H1 (cell line): Measurements from ENCODE around the gene DNER. TPM values are rescaled to one million over a fixed set of nuclear protein-coding genes. Genes with fewer than 3 reads are reported as not detected.

Source experiments
- ATF3 ChIP-seq: IDR thresholded peaks from 2 replicates; pipeline ENCODE4 v1.6.1; 2011; ENCODE audit warnings: low read depth, mild to moderate bottlenecking, low read length; ENCODE audit not compliant: insufficient read depth
- E2F6 ChIP-seq: IDR thresholded peaks from 2 replicates; pipeline ENCODE4 v1.6.1; 2012; ENCODE audit warnings: inconsistent platforms
- EZH2 ChIP-seq: fragments of 200-600 bp; sonication (generic); IDR thresholded peaks from 2 replicates; pipeline ENCODE4 v1.7.1; 2012; ENCODE audit warnings: low read depth, mild to moderate bottlenecking, moderate library complexity, low read length, inconsistent platforms; ENCODE audit not compliant: severe bottlenecking
- HDAC6 ChIP-seq: IDR thresholded peaks from one replicate; pipeline ENCODE4 v1.7.1; 2012; ENCODE audit warnings: low read depth, mild to moderate bottlenecking, inconsistent platforms, low read length, moderate library complexity
- MAX ChIP-seq: IDR thresholded peaks from 2 replicates; pipeline ENCODE4 v1.6.1; 2012; ENCODE audit warnings: inconsistent platforms
- NANOG ChIP-seq: IDR thresholded peaks from 2 replicates; pipeline ENCODE4 v1.6.1; 2011; ENCODE audit warnings: low read length, low read depth, mild to moderate bottlenecking, inconsistent platforms; ENCODE audit not compliant: insufficient read depth, poor library complexity, severe bottlenecking
- RAD21 ChIP-seq, 2 experiments: IDR thresholded peaks in 1 of 2; conservative IDR thresholded peaks in 1 of 2; 2 replicates each; pipeline ENCODE4 v1.6.1; 2011; ENCODE audit warnings: low read depth in 2 of 2, low read length in 2 of 2, improper control_type of control experiment in 1 of 2, inconsistent platforms in 1 of 2, mild to moderate bottlenecking in 1 of 2, moderate library complexity in 1 of 2
- SP1 ChIP-seq: IDR thresholded peaks from 2 replicates; pipeline ENCODE4 v1.6.1; 2011; ENCODE audit warnings: low read depth, low read length
- polyA plus RNA-seq, 7 experiments: library from polyadenylated mRNA; depleted of rRNA in 3 of 7; stranded (reverse) in 5 of 7; unstranded in 2 of 7; fragments of >200 nt in 5 of 7; fragments of 200-250 nt in 2 of 7; gene quantifications; 1 replicate in 5 of 7; 2 replicates in 1 of 7; 4 replicates in 1 of 7; pipeline versions ENCODE4 v1.2.1 to v1.2.3, GENCODE V29; 2011 to 2013; ENCODE audit warnings: missing spikeins in 2 of 7, mixed read lengths in 2 of 7
- total RNA-seq: library from RNA; stranded (reverse); fragmentation: NEBNext Ultra II Directional; extraction: Animal tissue kit (Norgen Biotek cat#: 25700); gene quantifications from 2 replicates; pipeline ENCODE4 v1.2.1, GENCODE V29; 2021
- TF ChIP-seq, protein P1 (sequence below): fragments of 300-600 bp; sonication (generic); IDR thresholded peaks from 2 replicates; pipeline ENCODE4 v1.7.1; 2012; ENCODE audit warnings: low read length, moderate library complexity, mild to moderate bottlenecking, inconsistent platforms; ENCODE audit not compliant: insufficient replicate concordance

The DNER gene
- total and polyA plus RNA-seq, 2 of the 8 experiments (the other 6 are each of a cell fraction or from before 2014, with no cell fraction given), result 6.8 to 16.3 TPM

DNA sequence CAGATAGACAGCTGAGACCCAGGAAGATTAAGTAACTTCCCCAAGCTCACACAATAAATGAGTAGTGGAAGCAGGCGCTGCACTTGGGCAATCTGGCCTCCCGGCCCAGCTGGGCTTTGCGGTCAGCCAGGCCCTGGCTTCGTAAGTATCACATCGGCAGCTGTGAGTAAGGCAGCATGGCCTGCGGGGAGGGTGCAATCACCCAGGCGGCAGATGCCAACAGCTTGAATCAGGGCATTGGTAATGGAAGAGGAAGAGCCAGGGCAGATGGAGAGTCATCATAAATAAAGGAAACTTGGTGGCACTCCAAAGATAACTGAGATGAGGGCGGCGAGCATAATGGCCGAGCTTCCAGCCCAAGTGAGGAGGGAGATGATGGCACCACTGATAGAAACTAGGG lies 225.3 kb downstream of the DNER start (continued):
- TF ChIP-seq, protein P1, sequence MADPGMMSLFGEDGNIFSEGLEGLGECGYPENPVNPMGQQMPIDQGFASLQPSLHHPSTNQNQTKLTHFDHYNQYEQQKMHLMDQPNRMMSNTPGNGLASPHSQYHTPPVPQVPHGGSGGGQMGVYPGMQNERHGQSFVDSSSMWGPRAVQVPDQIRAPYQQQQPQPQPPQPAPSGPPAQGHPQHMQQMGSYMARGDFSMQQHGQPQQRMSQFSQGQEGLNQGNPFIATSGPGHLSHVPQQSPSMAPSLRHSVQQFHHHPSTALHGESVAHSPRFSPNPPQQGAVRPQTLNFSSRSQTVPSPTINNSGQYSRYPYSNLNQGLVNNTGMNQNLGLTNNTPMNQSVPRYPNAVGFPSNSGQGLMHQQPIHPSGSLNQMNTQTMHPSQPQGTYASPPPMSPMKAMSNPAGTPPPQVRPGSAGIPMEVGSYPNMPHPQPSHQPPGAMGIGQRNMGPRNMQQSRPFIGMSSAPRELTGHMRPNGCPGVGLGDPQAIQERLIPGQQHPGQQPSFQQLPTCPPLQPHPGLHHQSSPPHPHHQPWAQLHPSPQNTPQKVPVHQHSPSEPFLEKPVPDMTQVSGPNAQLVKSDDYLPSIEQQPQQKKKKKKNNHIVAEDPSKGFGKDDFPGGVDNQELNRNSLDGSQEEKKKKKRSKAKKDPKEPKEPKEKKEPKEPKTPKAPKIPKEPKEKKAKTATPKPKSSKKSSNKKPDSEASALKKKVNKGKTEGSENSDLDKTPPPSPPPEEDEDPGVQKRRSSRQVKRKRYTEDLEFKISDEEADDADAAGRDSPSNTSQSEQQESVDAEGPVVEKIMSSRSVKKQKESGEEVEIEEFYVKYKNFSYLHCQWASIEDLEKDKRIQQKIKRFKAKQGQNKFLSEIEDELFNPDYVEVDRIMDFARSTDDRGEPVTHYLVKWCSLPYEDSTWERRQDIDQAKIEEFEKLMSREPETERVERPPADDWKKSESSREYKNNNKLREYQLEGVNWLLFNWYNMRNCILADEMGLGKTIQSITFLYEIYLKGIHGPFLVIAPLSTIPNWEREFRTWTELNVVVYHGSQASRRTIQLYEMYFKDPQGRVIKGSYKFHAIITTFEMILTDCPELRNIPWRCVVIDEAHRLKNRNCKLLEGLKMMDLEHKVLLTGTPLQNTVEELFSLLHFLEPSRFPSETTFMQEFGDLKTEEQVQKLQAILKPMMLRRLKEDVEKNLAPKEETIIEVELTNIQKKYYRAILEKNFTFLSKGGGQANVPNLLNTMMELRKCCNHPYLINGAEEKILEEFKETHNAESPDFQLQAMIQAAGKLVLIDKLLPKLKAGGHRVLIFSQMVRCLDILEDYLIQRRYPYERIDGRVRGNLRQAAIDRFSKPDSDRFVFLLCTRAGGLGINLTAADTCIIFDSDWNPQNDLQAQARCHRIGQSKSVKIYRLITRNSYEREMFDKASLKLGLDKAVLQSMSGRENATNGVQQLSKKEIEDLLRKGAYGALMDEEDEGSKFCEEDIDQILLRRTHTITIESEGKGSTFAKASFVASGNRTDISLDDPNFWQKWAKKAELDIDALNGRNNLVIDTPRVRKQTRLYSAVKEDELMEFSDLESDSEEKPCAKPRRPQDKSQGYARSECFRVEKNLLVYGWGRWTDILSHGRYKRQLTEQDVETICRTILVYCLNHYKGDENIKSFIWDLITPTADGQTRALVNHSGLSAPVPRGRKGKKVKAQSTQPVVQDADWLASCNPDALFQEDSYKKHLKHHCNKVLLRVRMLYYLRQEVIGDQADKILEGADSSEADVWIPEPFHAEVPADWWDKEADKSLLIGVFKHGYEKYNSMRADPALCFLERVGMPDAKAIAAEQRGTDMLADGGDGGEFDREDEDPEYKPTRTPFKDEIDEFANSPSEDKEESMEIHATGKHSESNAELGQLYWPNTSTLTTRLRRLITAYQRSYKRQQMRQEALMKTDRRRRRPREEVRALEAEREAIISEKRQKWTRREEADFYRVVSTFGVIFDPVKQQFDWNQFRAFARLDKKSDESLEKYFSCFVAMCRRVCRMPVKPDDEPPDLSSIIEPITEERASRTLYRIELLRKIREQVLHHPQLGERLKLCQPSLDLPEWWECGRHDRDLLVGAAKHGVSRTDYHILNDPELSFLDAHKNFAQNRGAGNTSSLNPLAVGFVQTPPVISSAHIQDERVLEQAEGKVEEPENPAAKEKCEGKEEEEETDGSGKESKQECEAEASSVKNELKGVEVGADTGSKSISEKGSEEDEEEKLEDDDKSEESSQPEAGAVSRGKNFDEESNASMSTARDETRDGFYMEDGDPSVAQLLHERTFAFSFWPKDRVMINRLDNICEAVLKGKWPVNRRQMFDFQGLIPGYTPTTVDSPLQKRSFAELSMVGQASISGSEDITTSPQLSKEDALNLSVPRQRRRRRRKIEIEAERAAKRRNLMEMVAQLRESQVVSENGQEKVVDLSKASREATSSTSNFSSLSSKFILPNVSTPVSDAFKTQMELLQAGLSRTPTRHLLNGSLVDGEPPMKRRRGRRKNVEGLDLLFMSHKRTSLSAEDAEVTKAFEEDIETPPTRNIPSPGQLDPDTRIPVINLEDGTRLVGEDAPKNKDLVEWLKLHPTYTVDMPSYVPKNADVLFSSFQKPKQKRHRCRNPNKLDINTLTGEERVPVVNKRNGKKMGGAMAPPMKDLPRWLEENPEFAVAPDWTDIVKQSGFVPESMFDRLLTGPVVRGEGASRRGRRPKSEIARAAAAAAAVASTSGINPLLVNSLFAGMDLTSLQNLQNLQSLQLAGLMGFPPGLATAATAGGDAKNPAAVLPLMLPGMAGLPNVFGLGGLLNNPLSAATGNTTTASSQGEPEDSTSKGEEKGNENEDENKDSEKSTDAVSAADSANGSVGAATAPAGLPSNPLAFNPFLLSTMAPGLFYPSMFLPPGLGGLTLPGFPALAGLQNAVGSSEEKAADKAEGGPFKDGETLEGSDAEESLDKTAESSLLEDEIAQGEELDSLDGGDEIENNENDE, result no peak
- TF ChIP-seq E2F6 (no peak), NANOG (no peak), SP1 (no peak), RAD21 (IDR thresholded peaks at IDR 0.05 in 1 of 2, conservative IDR thresholded peaks at IDR 0.05 in 1 of 2; ENCODE audit: low read depth in 2 of 2, low read length in 2 of 2) (no peak), EZH2 (no peak), ATF3 (no peak), HDAC6 (no peak), MAX (no peak)
